ENCODE results near the gene PAWR.

GRCh38 chr12:79690638-79691510, at the start of gene PAWR:
- TF ChIP-seq CTCF (IDR thresholded peaks at IDR 0.05; ENCODE audit: low read depth, low read length), result no peak
- no peak for TF ChIP-seq POLR2A (IDR thresholded peaks at IDR 0.05; ENCODE audit: extremely low read depth, insufficient read length)
- TF ChIP-seq, protein P1, sequence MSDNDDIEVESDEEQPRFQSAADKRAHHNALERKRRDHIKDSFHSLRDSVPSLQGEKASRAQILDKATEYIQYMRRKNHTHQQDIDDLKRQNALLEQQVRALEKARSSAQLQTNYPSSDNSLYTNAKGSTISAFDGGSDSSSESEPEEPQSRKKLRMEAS (IDR thresholded peaks at IDR 0.05; ENCODE audit: low read depth, low read length), result no peak
- no peak for TF ChIP-seq MYC (IDR thresholded peaks at IDR 0.05; ENCODE audit: low read depth, low read length)

All from NB4 (cell line).